Right lobe of liver (tissue), 6 donors: ENCODE measurements around the gene ACOX3. TPM values are rescaled to one million over a fixed set of nuclear protein-coding genes. Genes with fewer than 3 reads are reported as not detected.

Experiments used
- ATAC-seq, 4 donors: fragments of 200-7000 bp; cut with Tn5 transposase; one replicate each; pipeline ENCODE4 v1.9.1; 2020; ENCODE audit warnings: mild to moderate bottlenecking in 4 of 4, moderate library complexity in 4 of 4
- DNase-seq, 3 donors: peaks; one replicate each; pipeline ENCODE4 v3.0.0-alpha.2; 2020
- H3K27ac ChIP-seq, 3 donors: fragments of 200-600 bp; one replicate each; pipeline ENCODE4 v1.8.0; 2022
- H3K27me3 ChIP-seq, 2 donors: fragments of 200-600 bp; one replicate each; pipeline ENCODE4 v1.8.0; 2022
- H3K36me3 ChIP-seq, 4 donors: fragments of 200-600 bp; sonication (generic) in 1 of 4; one replicate each; pipeline versions ENCODE4 v1.5.1 to v1.8.0; 2017 to 2022; ENCODE audit warnings: control low read depth in 1 of 4
- H3K4me1 ChIP-seq, 4 donors: fragments of 200-600 bp; sonication (generic) in 1 of 4; one replicate each; pipeline versions ENCODE4 v1.5.1 to v1.8.0; 2017 to 2022; ENCODE audit warnings: control low read depth in 1 of 4
- H3K4me3 ChIP-seq, 3 donors: fragments of 200-600 bp; one replicate each; pipeline ENCODE4 v1.8.0; 2022
- H3K9me3 ChIP-seq, 4 donors: fragments of 200-600 bp; sonication (generic) in 1 of 4; one replicate each; pipeline versions ENCODE4 v1.5.1 to v1.8.0; 2017 to 2022; ENCODE audit warnings: control low read depth in 1 of 4
- CTCF ChIP-seq, 4 donors: fragments of 200-600 bp in 3 of 4; fragments of 450-650 bp in 1 of 4; IDR thresholded peaks; one replicate each; pipeline versions ENCODE4 v1.5.1 to v1.8.0; 2016 to 2022; ENCODE audit warnings: antibody characterized with exemption in 4 of 4, mild to moderate bottlenecking in 2 of 4
- POLR2A ChIP-seq: fragments of 450-650 bp; IDR thresholded peaks from one replicate; pipeline ENCODE4 v1.6.1; 2017; ENCODE audit warnings: antibody characterized with exemption, mild to moderate bottlenecking
- WGBS: methylation state at CpG from one replicate; pipeline ENCODE4 v1.1.6; 2018; ENCODE audit warnings: low coverage, low lambda C conversion rate; ENCODE audit not compliant: insufficient coverage; ENCODE audit errors: missing lambda C conversion rate; 5-methylcytosine and 5-hydroxymethylcytosine counted together
- intact Hi-C, 2 donors: fragments of 100-400 bp; cut with DNase I; formaldehyde crosslinking; loops; one replicate each; pipeline versions ENCODE4 v1.11.2 to v1.14.1; 2022
- total RNA-seq, 6 experiments: library from RNA; depleted of rRNA in 2 of 6; stranded (reverse); fragments of >200 nt in 2 of 6; fragmentation: NEBNext Ultra II Directional in 3 of 6; extraction: Animal tissue kit (Norgen Biotek cat#: 25700) in 3 of 6; gene quantifications; one replicate each; pipeline versions ENCODE4 v1.1.0 to v1.2.4, GENCODE V29; 2016 to 2023
- donor health status: DM: no; HTN: yes; CAD: no.
- donor health status: DM: no; HTN: no; CAD: no.
- donor health status: DM: no; HTN: no; CAD: no.
- donor health status: DM: no; HTN: yes; CAD: no.
- donor health status: DM: no; HTN: yes; CAD: no.

ACOX3 gene
- total RNA-seq, 6 experiments from 2014 or later = 18.5 to 36.9 (median 21.9) TPM

GRCh38 chr4:8472689-8473197 is 32.2 kb upstream of the ACOX3 start:
- Histone ChIP-seq H3K27me3 (no peaks in the 10 kb centered on the region), H3K36me3 (peaks cover 0 to 22% (median 2%) of the 10 kb centered on the region in 4 donors), H3K27ac (no peak overlapping the region), H3K4me3 (no peak overlapping the region), H3K9me3 (no peaks in the 10 kb centered on the region), H3K4me1 (no peaks in the 10 kb centered on the region)
- ATAC-seq (peak in 2 of 4 donors; percentile 5 to 15), DNase-seq (no peak)
- 74% methylated on average over 3 of the region's 7 CpGs for WGBS
- no peak for TF ChIP-seq POLR2A
- no peak for TF ChIP-seq CTCF (IDR thresholded peaks at IDR 0.05)
- intact Hi-C loops = loop anchor here in 1 of 2 donors (10.0 kb wide), 1 partner anchor 122 kb away; the partner anchor contains the start of gene CPZ

- peaks cover 0 to 22% (median 3%) of the 10 kb centered on the region in 4 donors for H3K36me3 ChIP-seq
- no peaks in the 10 kb centered on the region for H3K9me3 ChIP-seq
- no peak overlapping the region for H3K27ac ChIP-seq
- TF ChIP-seq POLR2A = no peak
- no peak for TF ChIP-seq CTCF (IDR thresholded peaks at IDR 0.05)
- ATAC-seq (no peak), DNase-seq (no peak)
- WGBS = 75% methylated on average over 4 of the region's 8 CpGs
- H3K27me3 ChIP-seq = no peaks in the 10 kb centered on the region
- intact Hi-C loops = loop anchor here in 1 of 2 donors (10.0 kb wide), 1 partner anchor 123 kb away; the partner anchor contains the start of gene CPZ
- no peak overlapping the region for H3K4me3 ChIP-seq
- H3K4me1 ChIP-seq = no peaks in the 10 kb centered on the region
Measured at GRCh38 chr4:8472158-8472688, 31.7 kb upstream of the ACOX3 start.

GRCh38 chr4:8471211-8471875 is 30.8 kb upstream of the ACOX3 start:
- peaks cover 0 to 23% (median 3%) of the 10 kb centered on the region in 4 donors for H3K36me3 ChIP-seq
- intact Hi-C loops = loop anchor here in 1 of 2 donors (10.0 kb wide), 1 partner anchor 123 kb away; the partner anchor contains the start of gene CPZ
- no peak for TF ChIP-seq CTCF (IDR thresholded peaks at IDR 0.05)
- TF ChIP-seq POLR2A = no peak
- no peak overlapping the region for H3K4me3 ChIP-seq
- H3K4me1 ChIP-seq = no peaks in the 10 kb centered on the region
- no peak for DNase-seq
- no peak for ATAC-seq
- 77% methylated on average over 9 of the region's 24 CpGs for WGBS
- no peaks in the 10 kb centered on the region for H3K9me3 ChIP-seq
- no peak overlapping the region for H3K27ac ChIP-seq
- H3K27me3 ChIP-seq = no peaks in the 10 kb centered on the region

GRCh38 chr4:8470451-8471024 is 30.0 kb upstream of the ACOX3 start:
- Histone ChIP-seq H3K9me3 (no peaks in the 10 kb centered on the region), H3K27ac (no peak overlapping the region), H3K4me3 (no peak overlapping the region), H3K4me1 (no peaks in the 10 kb centered on the region), H3K36me3 (peaks cover 0 to 24% (median 7%) of the 10 kb centered on the region in 4 donors), H3K27me3 (no peaks in the 10 kb centered on the region)
- TF ChIP-seq POLR2A (no peak), CTCF (IDR thresholded peaks at IDR 0.05) (no peak)
- ATAC-seq = no peak
- 90% methylated on average over 11 of the region's 14 CpGs for WGBS
- intact Hi-C loops = loop anchor here in 1 of 2 donors (10.0 kb wide), 1 partner anchor 124 kb away; the partner anchor contains the start of gene CPZ
- no peak for DNase-seq
